Smooth muscle cell (in vitro differentiated cells): Measurements from ENCODE around the gene ANKRD33B. TPM values are rescaled to one million over a fixed set of nuclear protein-coding genes. Genes with fewer than 3 reads are reported as not detected.
A peak's percentile ranks its signal among the peaks of the same experiment; 100 is the strongest.

Experiments used
- DNase-seq: peaks from one replicate; lab custom pipeline; 2025; ENCODE audit not compliant: unreplicated experiment; lab: John Stamatoyannopoulos, UW
- H2AFZ ChIP-seq: fragments of 200-600 bp; sonication (generic); 2 replicates; pipeline ENCODE4 v1.6.0; 2016; ENCODE audit warnings: antibody characterized with exemption, low read depth, mild to moderate bottlenecking
- H3F3A ChIP-seq: fragments of 200-600 bp; sonication (generic); 2 replicates; pipeline ENCODE4 v1.6.0; 2017; ENCODE audit warnings: antibody characterized with exemption, low read depth
- H3K27ac ChIP-seq: fragments of 200-600 bp; sonication (generic); 2 replicates; pipeline ENCODE4 v1.5.1; 2016; ENCODE audit warnings: low read depth, mild to moderate bottlenecking
- H3K27me3 ChIP-seq: fragments of 200-600 bp; sonication (generic); 2 replicates; pipeline ENCODE4 v1.6.1; 2016; ENCODE audit warnings: low read depth, mild to moderate bottlenecking
- H3K36me3 ChIP-seq: fragments of 200-600 bp; sonication (generic); 2 replicates; pipeline ENCODE4 v1.5.1; 2016; ENCODE audit warnings: low read depth
- H3K4me1 ChIP-seq: fragments of 200-600 bp; sonication (generic); 2 replicates; pipeline ENCODE4 v1.5.1; 2016; ENCODE audit warnings: low read depth
- H3K4me2 ChIP-seq: fragments of 200-600 bp; sonication (generic); 2 replicates; pipeline ENCODE4 v1.6.0; 2016; ENCODE audit warnings: mild to moderate bottlenecking
- H3K4me3 ChIP-seq: fragments of 200-600 bp; sonication (generic); 2 replicates; pipeline ENCODE4 v1.5.1; 2016; ENCODE audit warnings: mild to moderate bottlenecking
- H3K79me2 ChIP-seq: fragments of 200-600 bp; sonication (generic); 2 replicates; pipeline ENCODE4 v1.6.0; 2016; ENCODE audit warnings: low read depth, mild to moderate bottlenecking
- H3K9ac ChIP-seq: fragments of 200-600 bp; sonication (generic); 2 replicates; pipeline ENCODE4 v1.6.0; 2016; ENCODE audit warnings: low read depth
- H3K9me3 ChIP-seq: fragments of 200-600 bp; sonication (generic); replicated peaks from 2 replicates; pipeline ENCODE4 v1.5.1; 2016; ENCODE audit warnings: low read depth
- H4K20me1 ChIP-seq: fragments of 200-600 bp; sonication (generic); 2 replicates; pipeline ENCODE4 v1.6.0; 2016; ENCODE audit warnings: low read depth
- WGBS: methylation state at CpG from one replicate; pipeline ENCODE4 v1.1.7; 2016; ENCODE audit warnings: low lambda C conversion rate; 5-methylcytosine and 5-hydroxymethylcytosine counted together
- polyA plus RNA-seq: library from polyadenylated mRNA; unstranded; fragments of >200 nt; fragmentation: Nextera tagmentation; extraction: Ambion mirVana; gene quantifications from 2 replicates; pipeline ENCODE4 v1.2.1, GENCODE V29; 2016
- total RNA-seq: library from RNA; depleted of rRNA; stranded (reverse); fragments of >200 nt; gene quantifications from 2 replicates; pipeline ENCODE4 v1.2.3, GENCODE V29; 2014
- TF ChIP-seq, protein P1 (sequence below): fragments of 200-600 bp; sonication (generic); IDR thresholded peaks from 2 replicates; pipeline ENCODE4 v1.5.1; 2017; ENCODE audit warnings: borderline replicate concordance, mild to moderate bottlenecking, antibody characterized with exemption; ENCODE audit not compliant: insufficient read depth, poor library complexity, severe bottlenecking

The ANKRD33B gene
- total and polyA plus RNA-seq, 2 experiments from 2014 or later = 1.2 to 2.2 TPM

GRCh38 chr5:10524376-10525123 lies 39.3 kb upstream of the ANKRD33B start:
- H2AFZ ChIP-seq = no peak overlapping the region
- no peak for DNase-seq

DNA sequence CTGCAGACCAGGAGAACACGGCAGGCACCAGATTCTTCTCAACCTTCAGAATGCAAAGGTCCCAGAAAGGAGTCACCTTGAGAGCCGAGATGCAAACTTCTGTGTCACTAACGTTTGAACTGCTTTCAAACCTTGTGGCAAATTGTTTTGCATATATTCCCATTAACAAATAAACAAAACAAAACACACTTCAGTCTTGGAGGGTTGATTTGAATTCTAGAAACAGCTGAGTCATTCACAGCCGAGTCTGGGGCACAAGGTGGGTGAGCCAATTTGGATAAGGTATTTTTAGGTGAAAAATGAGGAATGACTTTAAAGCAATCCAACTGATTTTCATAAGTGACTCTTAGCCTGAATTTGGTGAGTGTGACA lies 38.8 kb upstream of the ANKRD33B start:
- no peak for DNase-seq
- H4K20me1 ChIP-seq = no peaks in the 10 kb centered on the region
- no peaks in the 10 kb centered on the region for H3K9me3 ChIP-seq
- peak overlapping the region; percentile 59 for H3K4me2 ChIP-seq
- peaks cover 8% of the 10 kb centered on the region for H3K4me1 ChIP-seq
- H3K9ac ChIP-seq = no peak overlapping the region
- H2AFZ ChIP-seq = no peak overlapping the region
- no peaks in the 10 kb centered on the region for H3K79me2 ChIP-seq
- TF ChIP-seq, protein P1, sequence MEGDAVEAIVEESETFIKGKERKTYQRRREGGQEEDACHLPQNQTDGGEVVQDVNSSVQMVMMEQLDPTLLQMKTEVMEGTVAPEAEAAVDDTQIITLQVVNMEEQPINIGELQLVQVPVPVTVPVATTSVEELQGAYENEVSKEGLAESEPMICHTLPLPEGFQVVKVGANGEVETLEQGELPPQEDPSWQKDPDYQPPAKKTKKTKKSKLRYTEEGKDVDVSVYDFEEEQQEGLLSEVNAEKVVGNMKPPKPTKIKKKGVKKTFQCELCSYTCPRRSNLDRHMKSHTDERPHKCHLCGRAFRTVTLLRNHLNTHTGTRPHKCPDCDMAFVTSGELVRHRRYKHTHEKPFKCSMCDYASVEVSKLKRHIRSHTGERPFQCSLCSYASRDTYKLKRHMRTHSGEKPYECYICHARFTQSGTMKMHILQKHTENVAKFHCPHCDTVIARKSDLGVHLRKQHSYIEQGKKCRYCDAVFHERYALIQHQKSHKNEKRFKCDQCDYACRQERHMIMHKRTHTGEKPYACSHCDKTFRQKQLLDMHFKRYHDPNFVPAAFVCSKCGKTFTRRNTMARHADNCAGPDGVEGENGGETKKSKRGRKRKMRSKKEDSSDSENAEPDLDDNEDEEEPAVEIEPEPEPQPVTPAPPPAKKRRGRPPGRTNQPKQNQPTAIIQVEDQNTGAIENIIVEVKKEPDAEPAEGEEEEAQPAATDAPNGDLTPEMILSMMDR = no peak
- peak overlapping the region; percentile 6 for H3K27ac ChIP-seq
- WGBS = 44% methylated on average over 4 of the region's 4 CpGs
- no peaks in the 10 kb centered on the region for H3F3A ChIP-seq
- no peak overlapping the region for H3K4me3 ChIP-seq
- no peaks in the 10 kb centered on the region for H3K27me3 ChIP-seq
- no peaks in the 10 kb centered on the region for H3K36me3 ChIP-seq

More at GRCh38 chr5:10524376-10525123, 39.3 kb upstream of the ANKRD33B start:
- Histone ChIP-seq H3K4me3 (no peak overlapping the region), H3K4me1 (peaks cover 8% of the 10 kb centered on the region), H3K4me2 (peak overlapping the region; percentile 59), H3K27me3 (no peaks in the 10 kb centered on the region), H3K27ac (peak overlapping the region; percentile 6), H3K9me3 (no peaks in the 10 kb centered on the region), H3F3A (no peaks in the 10 kb centered on the region), H3K9ac (no peak overlapping the region), H4K20me1 (no peaks in the 10 kb centered on the region), H3K79me2 (no peaks in the 10 kb centered on the region), H3K36me3 (no peaks in the 10 kb centered on the region)
- TF ChIP-seq, protein P1 = no peak
- 80% methylated on average over 19 of the region's 19 CpGs for WGBS

DNA sequence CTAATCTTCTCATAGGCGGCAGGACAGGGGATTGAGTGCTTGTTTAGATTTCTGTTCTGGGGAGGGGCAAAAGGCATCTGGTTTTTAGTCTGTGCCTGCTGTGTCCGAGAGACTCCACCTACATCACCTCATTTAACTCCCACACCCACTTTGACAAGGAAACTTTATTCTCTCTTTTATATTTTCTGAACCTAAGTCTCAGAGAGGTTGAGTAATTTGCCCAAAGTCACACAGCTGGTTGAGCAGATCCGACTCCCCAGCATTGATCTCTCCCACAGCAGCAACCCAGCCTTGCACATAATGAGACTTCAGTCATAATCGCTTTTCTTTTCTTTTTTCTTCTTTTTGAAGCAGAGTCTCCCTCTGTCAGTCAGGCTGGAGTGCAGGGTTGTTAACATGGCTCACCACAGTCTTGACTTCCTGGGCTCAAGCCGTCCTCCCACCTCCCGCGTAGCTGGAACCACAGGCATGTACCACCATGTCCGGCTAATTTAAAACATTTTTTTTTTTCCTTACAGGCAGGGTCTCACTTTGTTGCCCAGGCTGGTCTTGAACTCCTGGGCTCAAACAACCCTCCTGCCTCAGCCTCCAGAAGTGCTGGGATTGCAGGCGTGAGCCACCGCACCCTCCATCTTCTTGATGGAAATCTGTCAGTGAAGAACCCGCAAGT lies 36.5 kb upstream of the ANKRD33B start:
- Histone ChIP-seq H3K79me2 (no peaks in the 10 kb centered on the region), H4K20me1 (no peaks in the 10 kb centered on the region), H3K36me3 (no peaks in the 10 kb centered on the region), H2AFZ (peak overlapping the region; percentile 16), H3K27ac (peak overlapping the region; percentile 66), H3K9ac (no peak overlapping the region), H3K9me3 (no peaks in the 10 kb centered on the region), H3K4me1 (peaks cover 8% of the 10 kb centered on the region), H3K27me3 (no peaks in the 10 kb centered on the region), H3K4me3 (no peak overlapping the region), H3K4me2 (peak overlapping the region; percentile 78), H3F3A (no peaks in the 10 kb centered on the region)
- WGBS = 52% methylated on average over 11 of the region's 11 CpGs
- DNase-seq = no peak
- TF ChIP-seq, protein P1 = no peak
